ENCODE data around the gene ABHD6. TPM values are rescaled to one million over a fixed set of nuclear protein-coding genes. Genes with fewer than 3 reads are reported as not detected.

ABHD6 gene
- polyA plus RNA-seq, 1 donor from 2014 or later = 38.9 TPM

GRCh38 chr3:58270485-58270884 lies 32.9 kb downstream of the ABHD6 start:
- no peak for TF ChIP-seq MXI1 (conservative IDR thresholded peaks at IDR 0.05; ENCODE audit: poor library complexity, severe bottlenecking)
- TF ChIP-seq REST (IDR thresholded peaks at IDR 0.05; ENCODE audit: borderline replicate concordance) = no peak
- no peak for TF ChIP-seq TAF1 (IDR thresholded peaks at IDR 0.05; ENCODE audit: low read depth)
- TF ChIP-seq POLR2AphosphoS5 (IDR thresholded peaks at IDR 0.05) = no peak
- TF ChIP-seq CTCF (IDR thresholded peaks at IDR 0.05; ENCODE audit: poor library complexity, severe bottlenecking) = no peak
- TF ChIP-seq RAD21 (conservative IDR thresholded peaks at IDR 0.05) = no peak
- no peak for TF ChIP-seq EZH2 (IDR thresholded peaks at IDR 0.05; ENCODE audit: borderline replicate concordance, insufficient read depth, low read length, poor library complexity, severe bottlenecking)
- TF ChIP-seq SMC3 (conservative IDR thresholded peaks at IDR 0.05; ENCODE audit: poor library complexity) = no peak
- no peak for TF ChIP-seq EP300 (conservative IDR thresholded peaks at IDR 0.05; ENCODE audit: poor library complexity, severe bottlenecking)

GRCh38 chr3:58271901-58272501 lies 34.4 kb downstream of the ABHD6 start:
- Histone ChIP-seq H3K36me3 (ENCODE audit: insufficient read depth, low read length) (no peaks in the 10 kb centered on the region), H3K4me3 (ENCODE audit: low read length) (no peak overlapping the region), H3K9me3 (ENCODE audit: low read length) (no peaks in the 10 kb centered on the region), H3K4me2 (ENCODE audit: low read length) (no peak overlapping the region), H3K9ac (ENCODE audit: low read length) (no peak overlapping the region), H3F3A (ENCODE audit: insufficient read depth, low read length, poor library complexity, severe bottlenecking) (no peaks in the 10 kb centered on the region), H4K20me1 (ENCODE audit: insufficient read depth) (no peaks in the 10 kb centered on the region), H2AFZ (ENCODE audit: low read depth, low read length) (no peak overlapping the region), H3K9me2 (ENCODE audit: insufficient read depth, low read length) (no peaks in the 10 kb centered on the region), H3K27me3 (ENCODE audit: insufficient read depth, low read depth, low read length) (no peaks in the 10 kb centered on the region), H3K27ac (ENCODE audit: low read length) (no peak overlapping the region), H3K79me2 (replicated peaks; ENCODE audit: insufficient read depth, low read length) (no peaks in the 10 kb centered on the region)
- TF ChIP-seq MXI1 (conservative IDR thresholded peaks at IDR 0.05; ENCODE audit: poor library complexity, severe bottlenecking) (no peak), POLR2AphosphoS5 (IDR thresholded peaks at IDR 0.05) (no peak), REST (IDR thresholded peaks at IDR 0.05; ENCODE audit: borderline replicate concordance) (no peak), CTCF (IDR thresholded peaks at IDR 0.05; ENCODE audit: poor library complexity, severe bottlenecking) (no peak), RAD21 (conservative IDR thresholded peaks at IDR 0.05) (no peak), TAF1 (IDR thresholded peaks at IDR 0.05; ENCODE audit: low read depth) (no peak), SMC3 (conservative IDR thresholded peaks at IDR 0.05; ENCODE audit: poor library complexity) (no peak), EP300 (conservative IDR thresholded peaks at IDR 0.05; ENCODE audit: poor library complexity, severe bottlenecking) (no peak), EZH2 (IDR thresholded peaks at IDR 0.05; ENCODE audit: borderline replicate concordance, insufficient read depth, low read length, poor library complexity, severe bottlenecking) (no peak)

More at GRCh38 chr3:58270485-58270884, 32.9 kb downstream of the ABHD6 start:
- H3K36me3 ChIP-seq (ENCODE audit: insufficient read depth, low read length) = no peaks in the 10 kb centered on the region
- no peaks in the 10 kb centered on the region for H3K79me2 ChIP-seq (replicated peaks; ENCODE audit: insufficient read depth, low read length)
- H3K9me2 ChIP-seq (ENCODE audit: insufficient read depth, low read length) = no peaks in the 10 kb centered on the region
- H3K4me2 ChIP-seq (ENCODE audit: low read length) = no peak overlapping the region
- no peaks in the 10 kb centered on the region for H3F3A ChIP-seq (ENCODE audit: insufficient read depth, low read length, poor library complexity, severe bottlenecking)
- no peak overlapping the region for H3K27ac ChIP-seq (ENCODE audit: low read length)
- H4K20me1 ChIP-seq (ENCODE audit: insufficient read depth) = no peaks in the 10 kb centered on the region
- no peaks in the 10 kb centered on the region for H3K9me3 ChIP-seq (ENCODE audit: low read length)
- H3K27me3 ChIP-seq (ENCODE audit: insufficient read depth, low read depth, low read length) = no peaks in the 10 kb centered on the region
- H3K9ac ChIP-seq (ENCODE audit: low read length) = no peak overlapping the region
- H2AFZ ChIP-seq (ENCODE audit: low read depth, low read length) = no peak overlapping the region
- H3K4me3 ChIP-seq (ENCODE audit: low read length) = no peak overlapping the region

Data from neural cell (in vitro differentiated cells).